ENCODE results near the gene SLC35F3. TPM values are rescaled to one million over a fixed set of nuclear protein-coding genes. Genes with fewer than 3 reads are reported as not detected.

SLC35F3 gene
- total RNA-seq, 1 experiment from 2014 or later, result 0.94 TPM

GRCh38 chr1:233959102-233959501, 54.6 kb downstream of the SLC35F3 start (continued):
- TF ChIP-seq STAT6 (CRISPR knock-in tag; conservative IDR thresholded peaks at IDR 0.05; ENCODE audit: low read depth), result no peak
- TF ChIP-seq ESRRA (CRISPR knock-in tag; IDR thresholded peaks at IDR 0.05; ENCODE audit: borderline replicate concordance), result no peak
- no peak for TF ChIP-seq ZNF423 (CRISPR knock-in tag; IDR thresholded peaks at IDR 0.05)
- no peak for TF ChIP-seq MAX (CRISPR knock-in tag; IDR thresholded peaks at IDR 0.05)
- no peak for TF ChIP-seq SOX15 (CRISPR knock-in tag; IDR thresholded peaks at IDR 0.05)
- no peak for TF ChIP-seq ZNF671 (CRISPR knock-in tag; IDR thresholded peaks at IDR 0.05)
- TF ChIP-seq HMGXB4 (CRISPR knock-in tag; IDR thresholded peaks at IDR 0.05), result no peak
- no peak for TF ChIP-seq ETV6 (CRISPR knock-in tag; IDR thresholded peaks at IDR 0.05)
- TF ChIP-seq CDX4 (CRISPR knock-in tag; IDR thresholded peaks at IDR 0.05; ENCODE audit: borderline replicate concordance), result no peak

GRCh38 chr1:233959971-233960370, 55.5 kb downstream of the SLC35F3 start:
- no peak for ATAC-seq
- ChIA-PET CTCF (no interaction called here), POLR2A (no interaction called here)
- DNase-seq (ENCODE audit: low spot score), result no peak
- peaks cover 7% of the 10 kb centered on the region for H3K4me1 Mint-ChIP-seq
- peaks cover 4% of the 10 kb centered on the region; the same call in 1 of the 2 replicates for H3K36me3 Mint-ChIP-seq
- H3K27ac Mint-ChIP-seq, result no peak overlapping the region
- peaks cover 22% of the 10 kb centered on the region for H3K9me3 Mint-ChIP-seq
- H3K27me3 Mint-ChIP-seq (ENCODE audit: low read depth), result peaks cover 3% of the 10 kb centered on the region; the same call in 1 of the 2 replicates
- H3K4me3 Mint-ChIP-seq, result no peak overlapping the region
- TF ChIP-seq CREM (CRISPR knock-in tag; IDR thresholded peaks at IDR 0.05) (no peak), CDX4 (CRISPR knock-in tag; IDR thresholded peaks at IDR 0.05; ENCODE audit: borderline replicate concordance) (no peak), E2F5 (CRISPR knock-in tag; IDR thresholded peaks at IDR 0.05) (no peak), E2F4 (CRISPR knock-in tag; IDR thresholded peaks at IDR 0.05; ENCODE audit: borderline replicate concordance, low read depth) (no peak), MLX (CRISPR knock-in tag; IDR thresholded peaks at IDR 0.05) (no peak), HMGA2 (CRISPR knock-in tag; IDR thresholded peaks at IDR 0.05) (no peak), ESRRA (CRISPR knock-in tag; IDR thresholded peaks at IDR 0.05; ENCODE audit: borderline replicate concordance) (no peak), ZSCAN18 (CRISPR knock-in tag; IDR thresholded peaks at IDR 0.05) (no peak), IRF2 (CRISPR knock-in tag; IDR thresholded peaks at IDR 0.05; ENCODE audit: borderline replicate concordance, low read depth) (no peak), ZBTB21 (CRISPR knock-in tag; IDR thresholded peaks at IDR 0.05; ENCODE audit: borderline replicate concordance) (no peak), GRHL2 (CRISPR knock-in tag; IDR thresholded peaks at IDR 0.05; ENCODE audit: insufficient replicate concordance, severe bottlenecking) (no peak), NFE2L1 (CRISPR knock-in tag; IDR thresholded peaks at IDR 0.05) (no peak), NFYB (CRISPR knock-in tag; conservative IDR thresholded peaks at IDR 0.05; ENCODE audit: low read depth) (no peak), TP53 (CRISPR knock-in tag; IDR thresholded peaks at IDR 0.05) (no peak), ZNF281 (CRISPR knock-in tag; IDR thresholded peaks at IDR 0.05) (no peak)
